GM19455 (cell line): ENCODE data around the gene TRPM2.
"Not testable (repeated sequence)": the region's sequence is repeated elsewhere in the genome, so short reads cannot be mapped to it uniquely, and the experiment has no call there.

ENCODE experiments used
- ATAC-seq: cut with Tn5 transposase; IDR thresholded peaks from one replicate; pipeline ENCODE4 v1.9.1; 2021; ENCODE audit not compliant: unreplicated experiment

The TRPM2 gene

DNA sequence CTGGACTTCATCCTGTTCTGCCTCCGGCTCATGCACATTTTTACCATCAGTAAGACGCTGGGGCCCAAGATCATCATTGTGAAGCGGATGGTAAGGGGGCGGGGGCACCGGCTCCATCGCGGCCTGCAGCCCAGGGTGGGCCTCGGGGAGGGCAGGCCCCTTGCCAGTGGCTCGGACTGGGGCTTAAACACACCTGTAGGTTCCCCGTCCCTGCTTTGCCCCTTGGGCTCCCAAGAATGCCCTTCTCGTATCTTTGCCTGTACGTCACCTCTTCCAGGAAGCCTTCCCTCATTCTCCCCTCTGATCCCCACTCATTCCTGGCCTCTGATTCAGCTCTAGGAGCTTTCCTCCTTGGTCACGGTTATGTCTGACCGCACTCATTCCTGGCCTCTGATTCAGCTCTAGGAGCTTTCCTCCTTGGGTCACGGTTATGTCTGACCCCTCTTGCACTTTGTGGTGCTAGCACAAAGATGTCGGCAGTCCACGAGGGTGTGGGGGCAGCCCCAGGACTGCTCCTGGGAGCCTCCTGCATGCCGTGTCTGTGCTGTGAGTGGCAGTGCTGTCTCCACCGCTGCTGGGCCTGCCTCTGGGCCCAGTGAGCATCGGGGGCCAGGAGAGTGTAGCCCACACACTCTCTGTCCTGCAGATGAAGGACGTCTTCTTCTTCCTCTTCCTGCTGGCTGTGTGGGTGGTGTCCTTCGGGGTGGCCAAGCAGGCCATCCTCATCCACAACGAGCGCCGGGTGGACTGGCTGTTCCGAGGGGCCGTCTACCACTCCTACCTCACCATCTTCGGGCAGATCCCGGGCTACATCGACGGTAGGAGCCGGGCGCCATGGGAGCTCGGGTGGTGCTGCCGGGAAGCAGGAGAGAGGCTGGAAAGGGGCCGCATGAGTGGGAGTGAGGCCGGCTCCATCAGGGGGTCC, 52.8 kb downstream of the TRPM2 start:
- no peak for ATAC-seq

DNA sequence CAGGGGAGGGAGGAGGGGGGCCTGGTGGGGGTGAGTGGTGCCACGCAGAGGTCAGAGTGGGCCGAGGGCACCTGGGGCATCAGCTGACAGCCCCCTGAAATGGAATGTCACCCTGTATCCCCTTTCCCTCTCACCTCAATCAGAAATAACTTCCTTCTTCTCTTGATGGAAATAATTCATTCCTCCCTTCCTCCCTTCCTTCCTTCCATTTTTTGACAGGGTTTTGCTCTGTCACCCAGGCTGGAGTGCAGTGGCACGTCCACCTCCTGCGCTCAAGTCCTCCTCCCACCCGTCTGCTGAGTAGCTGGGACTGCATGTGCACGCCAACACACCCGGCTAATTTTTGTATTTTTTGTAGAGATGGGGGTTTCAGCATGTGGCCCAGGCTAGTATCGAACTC, 53.5 kb downstream of the TRPM2 start:
- ATAC-seq, result no peak

DNA sequence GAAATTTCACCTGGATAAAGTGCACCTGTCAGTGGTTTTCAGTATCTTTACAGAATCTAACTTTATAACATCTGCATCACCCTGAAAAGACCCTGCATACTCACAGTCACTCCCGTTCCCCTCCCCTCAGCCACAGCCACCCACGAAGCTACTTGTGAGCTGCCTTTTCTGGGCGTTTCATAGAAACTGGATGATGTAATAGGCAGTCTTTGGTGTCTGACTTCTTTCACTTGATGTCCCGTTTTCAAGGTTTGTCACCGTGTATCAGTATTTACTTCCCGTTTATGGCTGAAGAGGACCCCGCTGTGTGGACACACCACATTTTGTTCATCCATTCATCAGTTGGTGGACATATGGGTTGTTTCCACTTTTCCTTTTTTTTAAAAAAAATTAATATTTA, 54.1 kb downstream of the TRPM2 start:
- ATAC-seq, result no peak

DNA sequence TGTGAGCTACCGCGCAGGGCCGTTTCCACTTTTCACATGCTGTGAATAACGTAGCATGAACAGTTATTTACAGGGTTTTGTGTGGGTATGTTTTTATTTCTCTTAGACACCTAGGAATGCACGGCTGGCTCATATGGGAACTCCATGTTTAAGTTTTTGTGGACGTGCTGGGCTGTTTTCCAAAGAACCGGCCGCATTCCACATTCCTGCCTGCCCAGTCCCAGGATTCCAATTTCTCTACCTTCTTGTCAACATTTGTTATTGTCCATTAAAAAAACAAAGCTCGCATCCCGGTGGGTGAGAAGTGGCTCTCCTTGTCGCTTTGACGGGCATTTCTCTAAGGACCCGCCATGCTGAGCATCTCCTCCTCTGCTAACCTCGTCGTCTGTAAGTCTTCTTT, 54.8 kb downstream of the TRPM2 start:
- no peak for ATAC-seq

DNA sequence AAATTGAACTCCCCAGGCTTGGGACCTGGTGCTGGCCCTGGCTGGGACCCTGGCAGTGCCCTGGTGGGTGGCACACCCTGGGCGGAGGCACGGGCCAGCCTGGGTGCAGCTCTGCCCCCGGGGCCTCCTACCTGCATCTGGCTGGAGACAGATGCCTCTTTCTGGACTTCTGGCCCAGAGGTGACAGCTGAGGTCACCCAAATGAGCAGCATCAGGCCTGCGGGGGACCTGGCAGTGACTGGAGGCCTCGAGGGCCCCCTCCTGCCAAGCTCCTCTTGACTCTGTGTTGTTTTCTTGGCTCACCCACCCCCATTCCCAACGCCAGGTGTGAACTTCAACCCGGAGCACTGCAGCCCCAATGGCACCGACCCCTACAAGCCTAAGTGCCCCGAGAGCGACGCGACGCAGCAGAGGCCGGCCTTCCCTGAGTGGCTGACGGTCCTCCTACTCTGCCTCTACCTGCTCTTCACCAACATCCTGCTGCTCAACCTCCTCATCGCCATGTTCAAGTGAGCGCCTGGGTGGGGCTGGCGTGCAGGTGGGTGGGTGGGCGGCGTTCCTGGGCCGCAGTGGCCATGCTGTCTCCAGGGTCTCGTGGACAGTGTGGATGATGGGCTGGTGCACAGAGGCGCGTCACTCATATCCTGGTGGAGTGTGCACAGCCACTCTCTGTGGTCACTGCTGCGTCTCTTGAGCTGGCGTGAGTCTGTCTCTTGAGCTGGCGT, 60.3 kb downstream of the TRPM2 start:
- no peak for ATAC-seq

DNA sequence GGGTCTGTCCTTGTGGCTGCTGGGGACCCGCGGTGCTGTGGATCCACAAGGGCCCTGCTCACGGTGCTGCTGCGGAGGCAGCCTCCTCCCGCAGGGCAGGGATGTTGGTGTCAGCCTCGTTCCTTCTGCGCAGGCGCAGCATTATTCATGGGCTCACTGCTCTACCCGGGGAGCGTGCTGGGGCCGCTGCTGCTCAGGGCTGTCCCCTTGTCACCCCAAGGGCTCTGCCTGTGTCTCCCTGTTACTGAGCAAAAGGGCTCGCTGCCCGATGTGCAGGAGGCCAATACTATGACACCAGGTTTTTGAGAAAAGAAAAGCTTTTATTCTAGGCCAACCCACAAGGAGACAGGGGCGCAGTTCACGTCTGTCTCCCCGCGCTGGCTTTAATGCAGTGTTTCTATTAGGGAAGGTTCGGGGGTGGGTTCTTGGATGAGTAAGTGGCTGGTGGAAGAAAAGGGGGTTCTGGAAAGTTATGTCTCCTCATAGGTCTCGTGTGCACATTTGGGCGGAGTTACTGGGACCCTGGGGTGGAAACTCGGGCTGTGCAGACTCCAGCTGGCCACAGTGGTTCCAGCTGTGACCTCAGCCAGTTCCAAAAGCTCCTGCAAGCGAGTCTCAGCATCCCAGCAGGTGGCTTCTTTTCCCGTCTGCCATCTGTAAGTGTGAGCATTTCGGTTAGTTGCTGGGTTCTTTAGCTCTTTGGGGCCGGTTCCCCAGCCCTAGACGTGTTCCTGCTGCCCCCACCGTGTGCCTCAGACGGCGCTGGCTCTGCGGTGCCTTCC, 61.1 kb downstream of the TRPM2 start:
- ATAC-seq, result no peak

DNA sequence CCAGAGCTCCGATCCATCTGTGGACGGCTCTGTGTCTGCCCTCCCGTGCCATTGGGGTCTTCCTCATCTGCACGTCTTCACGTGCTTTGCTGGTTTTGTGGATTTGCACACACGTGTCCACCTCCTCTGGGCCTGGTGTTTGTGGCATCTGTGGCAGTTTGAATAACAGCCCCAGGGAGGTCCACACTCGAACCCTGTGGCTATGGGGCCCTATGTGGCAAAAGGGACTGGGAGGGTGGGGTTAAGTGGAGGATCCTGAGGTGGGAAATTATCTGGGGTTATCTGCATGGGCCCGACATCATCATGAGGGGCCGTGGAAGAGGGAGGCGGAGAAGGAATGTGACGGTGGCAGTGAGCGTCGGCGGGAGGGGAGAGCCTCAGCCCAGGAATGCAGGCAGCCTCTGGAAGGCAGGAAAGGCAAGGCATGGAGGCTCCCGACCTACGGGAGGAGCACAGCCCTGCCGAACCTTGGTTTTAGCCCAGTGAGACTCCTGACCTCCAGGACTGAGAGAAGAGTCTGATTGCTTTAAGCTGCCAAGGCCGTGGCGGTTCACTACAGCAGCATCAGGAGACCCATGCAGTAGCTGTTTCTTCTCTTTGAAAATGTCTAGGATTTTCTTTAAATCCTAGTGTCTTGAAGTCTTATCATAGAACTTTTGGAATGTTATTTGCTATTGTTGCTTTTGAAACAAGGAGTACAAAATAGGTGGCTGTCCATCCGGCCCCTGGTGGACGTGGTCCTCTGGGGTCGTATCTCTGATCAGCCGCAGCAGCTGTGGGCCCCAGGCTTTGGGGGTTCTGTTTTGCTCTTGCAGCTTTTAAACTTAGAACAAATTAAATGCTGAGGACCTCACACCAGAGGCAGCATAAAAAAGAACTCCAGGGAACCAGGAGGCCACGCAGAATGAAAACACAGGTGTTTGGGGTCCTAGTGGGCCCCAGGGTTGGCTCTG, 61.9 kb downstream of the TRPM2 start:
- ATAC-seq, result no peak

DNA sequence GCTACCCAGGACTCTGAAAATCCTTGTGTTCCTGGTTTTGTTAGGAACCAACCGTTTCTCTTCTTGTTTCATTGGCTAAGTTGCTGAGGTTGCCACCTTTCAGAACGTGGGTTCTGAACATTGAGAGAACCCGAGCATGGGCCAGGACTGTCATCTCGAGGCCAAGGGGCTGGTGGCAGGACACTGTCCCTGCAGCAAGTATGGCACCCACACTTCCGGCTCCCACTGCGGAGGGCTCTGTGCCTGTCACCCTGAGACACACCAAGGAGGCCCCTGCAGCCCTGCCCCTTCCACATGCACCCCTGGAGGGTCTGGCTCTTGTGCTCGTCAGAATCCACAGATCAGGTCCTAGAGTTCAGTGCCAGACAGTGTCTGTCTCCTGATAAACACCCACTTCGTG, 62.8 kb downstream of the TRPM2 start:
- ATAC-seq, result no peak

DNA sequence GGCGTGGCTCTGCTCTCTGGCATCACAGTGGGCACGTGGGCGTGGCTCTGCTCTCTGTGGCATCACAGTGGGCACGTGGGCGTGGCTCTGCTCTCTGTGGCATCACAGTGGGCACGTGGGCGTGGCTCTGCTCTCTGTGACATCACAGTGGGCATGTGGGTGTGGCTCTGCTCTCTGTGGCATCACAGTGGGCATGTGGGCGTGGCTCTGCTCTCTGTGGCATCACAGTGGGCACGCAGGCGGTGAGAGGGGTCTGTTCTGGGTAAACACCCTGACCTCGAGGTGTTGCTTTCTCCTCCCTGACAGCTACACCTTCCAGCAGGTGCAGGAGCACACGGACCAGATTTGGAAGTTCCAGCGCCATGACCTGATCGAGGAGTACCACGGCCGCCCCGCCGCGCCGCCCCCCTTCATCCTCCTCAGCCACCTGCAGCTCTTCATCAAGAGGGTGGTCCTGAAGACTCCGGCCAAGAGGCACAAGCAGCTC, 64.2 kb downstream of the TRPM2 start:
- not testable (repeated sequence) for ATAC-seq

DNA sequence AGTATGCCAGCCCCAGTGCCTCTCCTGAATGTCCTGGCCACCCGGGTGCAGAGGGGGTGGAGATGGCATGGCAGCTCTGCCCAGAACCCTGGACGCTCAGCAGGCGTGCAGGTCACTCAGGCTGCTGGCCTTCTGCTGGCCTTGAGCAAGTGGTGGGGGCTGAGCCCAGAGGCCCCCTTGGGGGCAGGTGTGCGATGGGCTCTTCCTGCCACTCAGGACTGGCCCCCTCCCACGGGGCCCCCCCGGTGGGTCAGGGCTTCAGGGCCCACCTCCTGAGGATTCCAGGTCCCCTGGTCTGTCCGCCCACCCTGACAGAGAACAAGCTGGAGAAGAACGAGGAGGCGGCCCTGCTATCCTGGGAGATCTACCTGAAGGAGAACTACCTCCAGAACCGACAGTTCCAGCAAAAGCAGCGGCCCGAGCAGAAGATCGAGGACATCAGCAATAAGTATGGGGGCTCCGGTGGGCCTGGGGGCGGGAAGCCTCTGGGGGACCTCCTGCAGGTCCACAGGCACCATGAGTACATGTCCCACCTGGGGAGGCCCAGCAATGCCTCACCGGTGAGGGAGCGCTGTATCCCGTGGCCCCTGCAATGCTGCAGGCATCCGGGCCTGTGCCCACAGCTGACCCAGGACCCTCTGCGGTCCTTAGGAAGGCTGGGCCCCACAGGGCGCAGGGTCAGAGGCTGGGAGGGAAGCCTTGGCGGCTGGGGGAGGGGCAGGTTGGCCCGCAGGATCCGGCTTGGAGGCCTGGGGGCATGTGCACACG, 64.9 kb downstream of the TRPM2 start:
- ATAC-seq, result no peak

DNA sequence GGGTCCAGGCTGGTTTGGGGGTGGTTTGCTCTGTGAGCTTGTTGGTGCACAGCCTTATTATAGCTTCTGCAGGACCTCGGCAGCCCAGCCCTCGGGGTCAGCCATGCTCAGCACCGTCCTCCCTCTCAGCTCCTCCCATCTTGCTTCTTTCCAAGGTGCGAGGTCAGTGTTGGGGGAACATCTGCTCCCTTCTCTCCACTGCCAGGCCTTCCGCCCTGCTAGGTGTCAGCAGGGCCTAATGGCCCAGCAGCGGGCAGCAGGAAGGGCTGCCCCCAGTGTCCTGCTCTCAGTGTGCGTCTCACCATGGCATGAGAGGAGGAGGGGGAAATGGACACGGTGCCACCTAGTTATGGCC, 65.4 kb downstream of the TRPM2 start:
- no peak for ATAC-seq

DNA sequence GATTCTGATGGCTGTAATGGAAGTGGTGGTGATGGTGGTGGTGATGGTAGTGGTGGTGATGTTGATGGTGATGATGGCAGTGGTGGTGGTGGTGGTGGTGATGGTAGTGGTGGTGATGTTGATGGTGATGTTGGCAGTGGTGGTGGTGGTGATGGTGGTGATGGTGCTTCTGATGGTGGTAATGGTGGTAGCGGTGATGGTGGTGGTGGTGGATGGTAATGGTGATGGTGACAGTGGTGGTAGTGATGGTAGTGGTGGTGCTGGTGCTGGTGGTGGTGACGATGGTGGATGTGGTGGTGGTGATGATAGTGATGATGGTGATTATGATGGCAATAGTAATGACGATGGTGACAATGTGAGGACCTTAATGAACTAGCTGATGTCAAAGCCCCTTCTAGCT, 66.3 kb downstream of the TRPM2 start:
- ATAC-seq, result no peak

DNA sequence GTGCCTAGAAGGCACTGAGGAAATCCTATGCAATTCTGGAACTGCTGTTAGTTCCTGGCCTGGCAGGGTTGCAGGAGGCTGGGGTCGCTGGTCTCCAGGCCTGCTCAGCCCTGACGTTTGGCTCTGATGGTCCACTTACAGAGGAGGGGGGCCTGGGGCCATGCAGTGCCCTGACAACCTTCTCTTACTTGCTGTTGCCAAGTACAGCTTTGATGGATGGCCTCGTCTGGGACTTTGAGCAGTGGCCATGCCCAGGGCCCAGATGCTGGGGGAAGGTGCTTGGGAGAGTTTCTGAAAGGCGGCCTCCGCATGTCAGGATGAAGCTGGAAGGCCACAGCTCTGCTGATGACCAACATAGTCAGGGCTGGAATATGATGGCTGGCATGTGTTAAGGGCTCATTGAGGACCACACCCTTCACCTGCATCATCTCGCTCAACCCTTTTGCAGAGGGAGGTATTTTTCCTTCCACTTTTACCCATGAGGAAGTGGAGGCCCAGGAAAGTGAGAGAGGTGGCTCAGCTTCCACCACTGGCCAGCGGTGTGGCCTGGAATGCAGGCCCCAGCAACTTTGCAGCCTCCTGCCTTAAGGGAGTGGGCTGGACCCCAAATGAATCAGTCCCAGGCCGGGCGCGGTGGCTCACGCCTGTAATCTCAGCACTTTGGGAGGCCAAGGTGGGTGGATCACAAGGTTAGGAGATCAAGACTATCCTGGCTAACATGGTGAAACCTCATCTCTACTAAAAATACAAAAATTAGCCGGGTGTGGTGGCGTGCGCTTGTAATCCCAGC, 67.2 kb downstream of the TRPM2 start:
- ATAC-seq, result no peak

DNA sequence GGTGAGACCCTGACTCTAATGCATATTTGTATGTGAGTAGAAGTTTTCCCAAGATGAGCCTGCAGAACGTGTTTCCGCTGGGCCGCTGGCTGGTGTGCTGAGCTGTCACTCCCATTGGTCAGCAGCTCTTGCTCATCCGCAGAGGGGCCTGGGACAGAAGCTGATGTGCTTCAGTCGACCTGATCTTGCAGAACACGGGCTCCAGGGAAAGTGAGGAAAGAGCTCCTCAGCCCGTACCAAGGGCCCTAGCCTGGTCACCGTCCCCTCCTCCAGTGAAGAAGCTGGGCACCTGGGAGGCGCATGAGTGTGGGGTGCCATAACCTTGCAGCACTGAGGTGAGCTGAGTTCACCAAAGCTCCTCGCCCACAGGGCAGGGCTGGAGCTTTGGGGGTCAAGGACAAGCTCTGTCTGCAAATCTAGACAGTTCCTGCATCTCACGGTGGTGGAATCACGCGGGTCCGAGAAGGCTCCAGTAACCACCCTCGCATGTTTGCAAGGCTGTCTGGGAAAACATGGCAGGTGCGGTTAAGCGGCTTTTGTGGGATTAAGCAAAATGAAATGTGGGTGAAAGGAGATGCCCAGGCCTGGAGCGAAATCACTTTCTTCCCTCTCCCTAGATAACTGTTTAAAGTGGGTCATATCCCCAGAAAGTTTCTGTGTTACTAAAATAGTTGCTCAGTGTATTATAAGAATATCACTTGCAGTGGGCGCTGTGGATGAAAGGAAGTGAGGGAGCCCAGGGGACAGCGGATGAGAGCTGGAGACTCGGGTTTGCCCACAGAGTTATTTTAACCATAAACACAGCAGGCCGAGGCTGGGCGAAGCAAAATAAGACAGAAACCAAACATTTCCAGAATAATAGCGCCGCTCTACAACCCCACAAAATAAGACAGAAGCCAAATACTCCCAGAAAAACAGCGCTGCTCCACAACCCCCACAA, 68.8 kb downstream of the TRPM2 start:
- ATAC-seq, result no peak

DNA sequence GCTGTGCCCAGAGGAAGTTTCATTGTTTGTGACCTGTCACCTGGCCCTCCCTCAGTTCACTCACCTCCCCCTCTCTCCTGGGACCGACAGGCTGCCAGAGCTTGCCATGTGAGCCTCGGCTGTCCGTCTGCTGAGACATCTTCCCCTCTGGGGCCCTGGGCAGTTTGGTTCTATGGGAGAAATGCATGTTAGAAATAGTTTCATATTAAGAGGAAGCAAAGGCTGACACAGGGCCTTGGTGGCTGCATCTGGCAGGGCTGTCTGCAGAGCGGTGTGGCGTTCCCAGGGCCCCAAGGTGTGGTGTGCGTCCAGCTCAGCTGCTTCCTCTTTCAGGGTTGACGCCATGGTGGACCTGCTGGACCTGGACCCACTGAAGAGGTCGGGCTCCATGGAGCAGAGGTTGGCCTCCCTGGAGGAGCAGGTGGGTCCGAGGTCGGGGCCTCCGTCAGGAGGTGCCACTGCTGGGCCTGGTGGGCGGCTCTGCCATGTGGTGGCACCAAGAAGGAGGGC, 69.9 kb downstream of the TRPM2 start:
- no peak for ATAC-seq

DNA sequence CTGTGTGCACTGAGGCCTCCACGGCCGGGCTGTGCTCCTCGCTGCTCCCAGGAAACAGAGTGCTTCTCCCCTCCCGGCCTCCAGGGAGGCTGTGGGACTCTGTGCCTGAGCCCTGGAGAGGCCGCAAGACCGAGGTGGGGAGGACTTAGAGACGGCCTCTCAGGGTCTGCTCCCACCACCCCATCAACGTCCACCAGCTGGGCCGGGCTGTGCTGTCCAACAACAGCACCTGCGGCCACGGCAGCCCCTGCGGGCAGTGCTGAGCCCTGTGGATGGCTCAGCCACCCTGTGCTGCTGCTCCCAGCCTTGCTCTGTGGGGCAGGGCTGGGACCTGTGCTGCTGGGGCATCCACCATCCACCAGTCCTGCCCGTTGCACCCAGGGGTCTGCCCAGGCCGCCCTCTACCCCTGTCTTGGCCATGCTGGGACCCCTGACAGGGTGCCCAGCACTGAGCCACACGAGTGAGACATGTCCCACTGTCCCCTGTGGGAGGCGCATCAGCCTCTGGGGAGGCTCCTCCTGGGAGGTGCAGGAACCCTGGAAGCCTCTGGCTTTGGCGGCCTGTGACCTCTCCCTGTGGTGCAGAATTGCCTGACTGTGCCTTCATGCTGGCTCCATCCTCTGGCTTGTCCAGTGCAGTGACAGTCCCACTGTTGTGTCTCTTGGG, 70.7 kb downstream of the TRPM2 start:
- no peak for ATAC-seq
